GM21619 (cell line): ENCODE data around the gene PPP1R7.
A peak's percentile ranks its signal among the peaks of the same experiment; 100 is the strongest.
"Not testable (repeated sequence)": the region's sequence is repeated elsewhere in the genome, so short reads cannot be mapped to it uniquely, and the experiment has no call there.

ENCODE experiments used
- ATAC-seq: cut with Tn5 transposase; IDR thresholded peaks from one replicate; pipeline ENCODE4 v1.9.1; 2021; ENCODE audit not compliant: unreplicated experiment

Gene PPP1R7, protein sequence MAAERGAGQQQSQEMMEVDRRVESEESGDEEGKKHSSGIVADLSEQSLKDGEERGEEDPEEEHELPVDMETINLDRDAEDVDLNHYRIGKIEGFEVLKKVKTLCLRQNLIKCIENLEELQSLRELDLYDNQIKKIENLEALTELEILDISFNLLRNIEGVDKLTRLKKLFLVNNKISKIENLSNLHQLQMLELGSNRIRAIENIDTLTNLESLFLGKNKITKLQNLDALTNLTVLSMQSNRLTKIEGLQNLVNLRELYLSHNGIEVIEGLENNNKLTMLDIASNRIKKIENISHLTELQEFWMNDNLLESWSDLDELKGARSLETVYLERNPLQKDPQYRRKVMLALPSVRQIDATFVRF

DNA sequence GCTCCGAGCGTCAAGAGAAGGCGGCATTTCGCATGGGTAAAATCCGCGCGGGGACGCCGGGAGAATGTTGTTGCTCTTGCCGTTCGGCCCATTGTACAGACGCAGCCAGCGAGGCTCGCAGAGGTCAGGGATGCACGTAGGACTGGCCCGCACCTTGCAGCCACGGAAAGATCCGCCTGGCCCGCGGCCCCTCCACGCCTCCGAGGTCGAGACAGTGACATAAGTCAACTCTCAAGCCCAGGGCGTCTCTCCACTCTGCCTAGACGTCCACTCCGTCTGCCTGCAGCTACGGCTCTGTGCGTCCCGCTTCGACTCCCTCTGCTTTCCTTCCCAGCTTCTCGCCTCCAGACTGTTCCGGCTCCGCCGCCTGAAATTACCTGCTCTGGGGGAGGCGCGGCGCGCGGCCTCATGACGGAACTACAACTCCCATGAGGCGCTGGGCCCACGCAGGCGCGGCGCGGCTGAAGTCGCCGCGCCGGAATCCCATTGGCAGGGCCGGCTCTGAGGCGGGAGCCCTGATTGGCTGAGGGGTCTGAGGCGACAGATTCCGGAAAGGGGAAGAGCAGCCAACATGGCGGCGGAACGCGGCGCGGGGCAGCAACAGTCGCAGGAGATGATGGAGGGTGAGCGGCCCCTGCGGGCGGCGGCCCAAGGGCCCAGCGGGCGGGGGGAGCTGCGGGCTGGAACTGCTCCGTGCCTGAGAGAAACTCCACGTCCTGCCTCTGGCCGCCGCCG, at the start of gene PPP1R7:
PPP1R7 (plus strand) TSS at position 543 of the 735 bp plus-strand sequence; CDS start at position 572, 29 bp downstream.
- ATAC-seq = peak; percentile 66

DNA sequence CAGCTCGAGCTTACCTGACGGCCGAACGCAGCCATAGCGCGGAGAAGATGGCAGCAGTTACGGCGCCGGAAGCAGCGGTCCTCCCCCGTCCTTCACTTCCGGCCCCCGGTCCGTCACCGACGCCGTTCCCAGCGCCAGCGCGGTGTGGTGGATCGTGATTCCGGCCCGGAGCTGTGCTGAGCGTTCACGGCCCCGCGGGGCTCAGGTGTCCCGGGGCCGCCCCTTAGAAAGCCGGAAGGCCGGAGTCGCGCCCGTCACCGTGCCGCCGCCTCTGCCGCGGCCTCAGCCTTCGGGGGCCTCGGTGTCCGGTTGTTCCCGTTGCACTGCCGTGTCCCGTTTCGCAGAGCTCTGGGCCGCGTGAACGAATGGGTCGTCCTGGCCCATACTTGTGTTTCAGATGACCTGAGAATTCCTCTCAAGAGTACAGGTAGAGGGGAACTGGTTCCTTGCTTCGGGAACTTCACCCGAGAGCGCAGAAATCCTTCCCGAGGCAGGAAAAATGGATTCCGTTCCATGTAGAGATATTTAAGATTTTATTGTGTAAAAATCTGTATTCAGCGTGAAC, 47.9 kb upstream of the PPP1R7 start, which contains the start of gene MTERF4:
MTERF4 (minus strand) TSS at position 49 of the 565 bp plus-strand sequence; CDS start at position 35, 14 bp downstream.
- ATAC-seq = peak; percentile 85

DNA sequence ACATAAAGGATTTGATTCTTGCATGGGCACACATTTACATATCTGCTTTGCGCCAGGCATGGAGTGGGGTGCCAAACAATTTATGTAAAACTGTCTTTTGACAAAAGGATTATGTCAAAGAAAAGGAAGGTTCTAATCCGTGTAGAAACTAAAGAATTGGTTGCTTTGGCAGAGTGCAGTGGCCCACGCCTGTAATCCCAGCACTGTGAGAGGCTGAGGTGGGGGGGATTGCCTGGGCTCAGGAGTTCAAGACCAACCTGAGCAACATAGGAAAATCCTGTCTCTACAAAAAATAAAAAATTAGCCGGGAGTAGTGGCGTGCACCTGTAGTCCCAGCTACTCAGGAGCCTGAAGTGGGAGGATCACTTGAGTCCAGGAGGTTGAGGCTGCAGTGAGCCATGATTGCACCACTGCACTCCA, 47.1 kb upstream of the PPP1R7 start:
- no peak for ATAC-seq

DNA sequence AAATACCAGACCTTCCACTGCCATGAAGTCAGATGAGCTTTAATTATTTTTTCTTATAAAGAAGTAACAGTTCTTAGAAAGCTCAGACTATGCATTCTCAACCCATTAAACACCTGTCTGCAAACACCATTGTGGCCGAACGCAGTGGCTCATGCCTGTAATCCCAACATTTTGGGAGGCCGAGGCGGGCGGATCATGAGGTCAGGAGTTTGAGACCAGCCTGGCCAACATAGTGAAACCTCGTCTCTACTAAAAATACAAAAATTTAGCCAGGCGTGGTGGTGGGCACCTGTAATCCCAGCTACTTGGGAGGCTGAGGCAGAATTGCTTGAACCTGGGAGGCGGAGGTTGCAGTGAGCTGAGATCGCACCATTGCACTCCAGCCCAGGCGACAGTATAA, 45.7 kb upstream of the PPP1R7 start:
- not testable (repeated sequence) for ATAC-seq

DNA sequence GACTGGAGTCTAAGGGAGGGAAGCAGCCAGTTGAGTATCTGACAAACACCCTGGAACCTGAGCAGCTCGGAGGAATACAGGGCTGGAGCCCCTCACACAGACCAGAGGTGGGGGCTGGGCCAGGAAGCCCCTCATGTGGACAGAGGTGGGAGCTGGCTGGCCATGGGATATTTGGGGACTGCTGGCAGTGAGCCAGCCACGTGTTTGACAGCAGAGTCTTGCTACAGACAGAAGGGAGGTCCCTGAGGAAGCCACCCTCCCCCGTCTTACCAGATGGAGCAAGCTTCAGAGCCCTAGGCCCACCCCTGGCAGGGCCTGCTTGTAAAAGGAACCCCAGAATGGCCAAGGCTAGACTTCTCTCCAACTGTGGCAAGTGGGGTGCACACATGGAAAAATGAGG, 44.6 kb upstream of the PPP1R7 start:
- ATAC-seq = no peak

DNA sequence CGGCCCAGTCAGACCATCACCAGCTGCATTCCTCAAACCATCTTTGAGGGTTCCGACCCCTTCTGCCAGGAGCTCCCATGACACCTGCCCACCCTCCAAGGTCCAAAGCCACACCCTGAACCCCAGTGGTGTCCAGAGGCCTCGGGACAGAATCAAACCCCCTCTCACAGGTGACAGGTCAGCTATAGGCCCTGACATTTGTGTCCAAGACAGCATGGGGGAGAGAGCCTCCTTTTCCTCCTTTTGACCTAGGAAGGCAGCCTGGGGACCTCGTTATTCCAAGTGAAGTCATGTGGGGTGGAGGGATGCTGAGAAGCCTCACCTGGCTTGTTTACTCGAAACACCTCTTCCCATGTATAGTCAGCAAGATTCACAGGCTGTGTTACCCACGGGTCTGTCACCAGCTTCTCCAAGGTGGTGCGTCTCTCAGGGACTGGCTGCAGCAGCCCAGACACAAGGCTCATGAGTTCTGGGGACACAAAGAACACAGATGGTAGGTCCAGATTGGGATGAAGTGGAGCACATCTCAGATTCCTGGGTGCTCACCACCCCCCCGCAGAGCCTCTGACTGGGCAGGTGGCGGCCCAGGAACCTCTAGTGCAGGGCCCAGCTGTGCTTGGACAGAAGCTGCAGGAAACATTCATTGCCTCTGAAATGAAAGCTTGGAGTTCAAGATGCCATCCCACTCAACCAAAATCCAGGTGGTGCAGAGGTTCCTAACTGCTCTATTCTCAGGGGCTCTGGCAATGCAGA, 43.1 kb upstream of the PPP1R7 start:
- ATAC-seq = no peak

DNA sequence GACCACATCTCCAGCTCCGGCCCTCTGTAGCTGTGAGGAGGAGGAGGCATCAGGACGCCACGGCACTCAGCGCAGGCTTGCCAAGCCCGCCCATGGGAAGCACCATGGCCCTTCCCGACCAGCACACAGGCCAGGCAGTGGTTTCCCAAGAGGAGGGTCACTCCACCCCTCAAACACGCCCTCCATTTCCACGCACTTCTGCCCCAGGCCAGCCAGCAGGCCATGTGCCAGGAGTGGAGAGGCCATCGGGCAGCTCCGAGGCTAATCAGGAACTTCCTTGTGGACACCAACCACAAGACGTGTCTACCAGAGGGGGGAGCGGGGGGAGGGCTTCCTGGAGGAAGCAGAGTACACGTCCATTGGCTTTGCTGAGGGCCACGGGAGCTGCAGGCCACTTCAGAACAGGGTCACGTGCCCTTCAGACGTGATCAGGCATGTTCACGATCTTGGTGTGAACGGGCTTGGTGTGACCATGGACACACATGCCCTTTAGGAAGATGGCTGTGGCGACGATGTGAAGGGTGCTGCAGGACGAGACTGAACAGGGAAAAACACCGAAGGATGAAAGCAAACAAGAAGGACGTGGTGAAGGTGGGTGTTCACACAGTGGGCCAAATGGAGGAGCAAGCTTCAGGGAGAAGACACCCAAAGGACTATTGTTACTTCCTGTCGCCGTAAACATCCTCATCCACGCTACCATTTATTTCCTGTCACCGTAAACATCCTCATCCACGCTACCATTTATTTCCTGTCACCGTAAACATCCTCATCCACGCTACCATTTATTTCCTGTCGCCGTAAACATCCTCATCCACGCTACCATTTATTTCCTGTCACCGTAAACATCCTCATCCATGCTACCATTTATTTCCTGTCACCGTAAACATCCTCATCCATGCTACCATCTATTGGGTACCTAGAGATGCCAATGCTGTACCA, 41.7 kb upstream of the PPP1R7 start:
- no peak for ATAC-seq

DNA sequence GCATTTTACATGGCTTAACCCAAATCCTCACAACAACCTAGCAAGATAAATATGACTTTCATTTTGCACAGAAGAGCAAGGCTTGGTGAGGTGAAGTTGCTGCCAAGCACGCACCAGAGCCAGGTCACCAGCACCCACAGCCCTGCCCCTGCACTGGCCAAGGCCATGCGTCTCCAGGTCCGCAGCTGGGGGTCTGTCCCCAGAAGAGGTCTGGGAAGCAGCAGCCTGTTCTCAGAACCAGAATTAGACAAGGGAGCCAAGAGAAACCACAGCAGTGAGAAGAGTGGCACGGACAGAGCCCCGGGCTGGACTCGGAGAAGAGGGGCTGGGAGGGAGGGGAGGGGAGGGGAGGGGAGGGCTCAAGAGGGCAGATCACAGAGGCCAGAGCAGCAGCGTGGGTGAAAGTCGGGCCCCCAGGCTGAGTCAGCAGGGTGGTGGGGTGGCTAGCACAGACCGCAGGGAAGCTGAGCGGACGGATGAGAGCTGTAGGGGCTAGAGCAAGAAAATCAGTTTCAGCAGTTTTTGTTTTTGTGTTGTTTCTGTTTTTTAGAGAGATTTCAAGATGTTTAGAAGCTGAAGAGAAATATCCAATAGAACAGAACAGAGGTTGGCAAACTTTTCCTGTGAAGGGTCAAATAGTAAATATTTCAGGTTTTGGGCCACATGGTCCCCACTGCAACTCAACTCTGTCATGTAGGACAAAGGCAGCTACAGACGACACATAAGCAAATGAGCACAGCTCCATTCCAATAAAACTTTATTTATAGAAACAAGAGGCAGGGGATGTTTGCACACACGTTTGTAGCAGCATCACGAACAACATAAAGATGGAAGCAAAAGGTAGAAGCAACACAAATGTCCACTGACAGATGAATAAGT, 40.8 kb upstream of the PPP1R7 start:
- ATAC-seq = no peak

DNA sequence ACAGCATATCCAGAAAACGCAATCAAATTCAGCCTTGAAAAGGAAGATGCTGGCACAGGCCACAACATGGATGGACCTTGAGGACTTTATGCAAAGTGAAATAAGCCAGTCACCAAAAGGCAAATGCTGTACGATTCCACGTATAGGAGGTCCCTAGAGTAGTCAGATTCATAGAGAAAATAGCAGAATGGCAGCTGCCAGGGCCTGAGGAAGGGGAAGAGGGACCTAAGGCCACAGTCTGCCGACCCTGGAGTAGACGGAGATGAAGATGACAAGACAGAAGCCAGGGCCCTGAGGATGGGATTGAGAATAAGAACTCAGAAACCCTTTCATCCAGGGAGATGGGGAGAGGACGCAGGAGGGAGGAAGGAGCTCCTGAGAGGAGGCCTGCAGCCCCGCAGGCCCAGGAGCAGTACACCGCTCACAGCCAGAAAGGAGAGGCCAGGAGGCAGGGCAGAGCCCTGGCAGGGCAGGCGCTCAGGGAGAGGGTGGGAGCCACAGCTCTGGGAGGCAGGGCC, 40.1 kb upstream of the PPP1R7 start:
- ATAC-seq = no peak

DNA sequence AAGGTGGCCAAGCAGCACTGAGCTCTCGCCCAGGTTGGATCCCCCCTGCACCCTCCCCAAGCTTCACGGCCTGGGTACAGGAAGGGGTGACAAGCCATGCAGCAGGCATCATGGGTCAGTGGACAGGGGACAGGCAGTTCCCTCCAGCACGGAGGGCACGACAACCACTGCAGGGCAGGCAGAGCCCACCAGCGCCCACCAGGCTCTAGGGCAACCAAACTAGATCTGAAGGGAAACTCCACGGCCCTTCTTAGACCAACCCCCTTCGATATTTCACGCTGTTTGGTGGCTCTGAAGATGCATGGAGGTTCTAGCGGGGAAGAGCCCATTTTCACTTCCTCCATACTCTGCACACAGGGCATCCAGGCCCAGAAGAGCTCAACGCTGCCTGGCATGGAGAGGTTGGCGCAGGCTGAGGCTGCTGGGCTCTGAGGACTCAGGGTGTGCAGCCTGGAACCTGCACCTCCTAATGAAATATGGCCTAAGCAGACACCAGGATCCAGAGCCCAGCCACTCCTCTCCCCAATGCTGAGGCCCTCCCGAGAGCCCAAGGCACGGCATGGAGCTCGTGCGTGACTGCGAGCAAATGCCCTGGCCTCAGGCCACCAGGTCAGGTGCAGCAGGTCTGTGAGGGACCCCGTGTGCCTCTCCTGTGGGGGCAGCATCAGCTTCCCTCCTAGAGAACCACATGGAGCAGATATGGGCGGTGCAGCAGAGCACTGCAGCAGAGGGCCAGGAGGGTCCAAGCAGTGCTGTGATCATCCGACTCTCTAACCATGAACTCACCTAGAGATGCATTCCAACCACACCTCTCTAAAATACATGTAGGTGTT, 39.4 kb upstream of the PPP1R7 start:
- peak; percentile 43 for ATAC-seq

DNA sequence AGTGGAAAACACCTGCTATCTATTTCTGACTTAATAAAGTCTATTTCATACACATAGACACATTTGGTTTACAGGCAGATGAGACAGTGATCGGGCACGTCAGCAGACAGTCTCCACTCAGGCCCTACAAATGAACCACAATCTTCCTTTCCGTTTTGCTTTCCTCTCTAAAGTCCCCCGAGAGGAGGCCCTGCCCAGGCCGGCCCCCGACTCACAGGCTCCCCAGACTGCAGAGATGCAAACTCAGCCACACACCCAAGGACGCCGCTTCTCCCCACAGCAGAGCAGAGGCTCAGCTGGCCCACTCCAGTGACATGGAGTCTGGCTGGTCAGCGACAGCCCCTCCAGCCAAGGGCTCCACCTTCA, 38.8 kb upstream of the PPP1R7 start:
- peak; percentile 19 for ATAC-seq

DNA sequence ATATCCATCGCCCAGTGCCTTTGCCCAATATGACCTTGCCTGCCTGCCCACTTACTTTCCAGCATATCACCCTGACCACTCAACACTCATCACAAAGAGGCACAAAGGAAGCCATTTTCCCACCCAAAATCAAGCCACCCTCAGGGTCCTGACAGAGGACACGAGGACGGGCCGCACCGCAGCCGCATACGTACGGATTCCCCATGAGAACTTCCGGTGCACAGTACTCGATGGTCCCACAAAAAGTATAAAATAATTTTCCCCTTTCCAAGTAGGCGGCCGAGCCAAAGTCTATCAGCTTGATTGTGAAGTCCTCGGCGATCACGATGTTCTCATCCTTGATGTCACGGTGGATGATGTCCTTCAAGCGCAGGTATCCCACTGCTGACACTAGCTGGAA, 38.2 kb upstream of the PPP1R7 start:
- no peak for ATAC-seq

DNA sequence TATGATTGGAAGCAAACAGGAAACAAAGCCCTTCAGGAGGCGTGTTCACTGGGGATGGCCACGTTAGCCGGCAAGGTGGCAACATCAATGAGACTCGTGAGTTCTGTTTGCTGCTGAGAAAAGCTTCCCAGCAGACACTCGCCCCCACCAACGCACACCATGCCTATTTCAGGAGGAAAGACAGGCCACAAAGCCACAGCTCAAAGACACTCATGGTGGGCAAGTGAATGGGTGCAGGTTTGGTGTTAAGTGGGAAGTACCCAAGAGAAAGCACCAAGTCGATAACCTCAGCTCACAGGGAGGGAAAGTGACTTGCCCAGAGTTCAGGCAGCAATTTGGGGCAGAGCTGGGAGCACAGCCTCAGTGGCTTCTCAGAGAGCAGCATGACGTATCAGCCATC, 37.7 kb upstream of the PPP1R7 start:
- no peak for ATAC-seq

DNA sequence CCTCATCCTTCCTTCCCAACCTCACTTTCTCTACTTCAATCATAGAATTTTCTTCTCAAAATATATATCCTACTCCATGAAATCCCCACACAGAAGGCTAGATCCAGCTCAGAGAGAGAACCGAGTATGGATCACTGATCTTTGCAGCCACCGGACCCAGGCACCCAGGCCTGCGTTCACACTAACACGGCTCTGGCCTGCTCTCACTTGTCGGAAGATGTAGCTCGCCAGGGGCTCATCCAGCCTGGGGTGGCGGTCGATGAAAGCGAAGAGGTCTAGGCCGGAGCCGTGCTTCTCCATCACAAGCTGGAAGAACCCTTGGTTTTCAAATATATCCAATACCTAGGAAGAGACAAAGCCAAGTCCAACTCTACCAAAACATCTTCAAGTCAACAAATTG, 35.4 kb upstream of the PPP1R7 start:
- ATAC-seq = no peak

DNA sequence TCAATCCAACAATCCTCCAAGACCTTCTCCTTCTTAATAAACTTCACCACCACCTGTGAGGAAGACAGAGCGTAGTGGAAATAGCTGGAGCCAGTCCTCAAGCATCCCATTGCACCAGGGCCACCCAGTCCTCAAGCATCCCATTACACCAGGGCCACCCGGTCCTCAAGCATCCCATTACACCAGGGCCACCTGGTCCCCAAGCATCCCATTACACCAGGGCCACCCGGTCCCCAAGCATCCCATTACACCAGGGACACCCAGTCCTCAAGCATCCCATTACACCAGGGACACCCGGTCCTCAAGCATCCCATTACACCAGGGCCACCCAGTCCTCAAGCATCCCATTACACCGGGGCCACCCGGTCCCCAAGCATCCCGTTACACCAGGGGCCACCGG, 34.9 kb upstream of the PPP1R7 start:
- ATAC-seq = no peak

DNA sequence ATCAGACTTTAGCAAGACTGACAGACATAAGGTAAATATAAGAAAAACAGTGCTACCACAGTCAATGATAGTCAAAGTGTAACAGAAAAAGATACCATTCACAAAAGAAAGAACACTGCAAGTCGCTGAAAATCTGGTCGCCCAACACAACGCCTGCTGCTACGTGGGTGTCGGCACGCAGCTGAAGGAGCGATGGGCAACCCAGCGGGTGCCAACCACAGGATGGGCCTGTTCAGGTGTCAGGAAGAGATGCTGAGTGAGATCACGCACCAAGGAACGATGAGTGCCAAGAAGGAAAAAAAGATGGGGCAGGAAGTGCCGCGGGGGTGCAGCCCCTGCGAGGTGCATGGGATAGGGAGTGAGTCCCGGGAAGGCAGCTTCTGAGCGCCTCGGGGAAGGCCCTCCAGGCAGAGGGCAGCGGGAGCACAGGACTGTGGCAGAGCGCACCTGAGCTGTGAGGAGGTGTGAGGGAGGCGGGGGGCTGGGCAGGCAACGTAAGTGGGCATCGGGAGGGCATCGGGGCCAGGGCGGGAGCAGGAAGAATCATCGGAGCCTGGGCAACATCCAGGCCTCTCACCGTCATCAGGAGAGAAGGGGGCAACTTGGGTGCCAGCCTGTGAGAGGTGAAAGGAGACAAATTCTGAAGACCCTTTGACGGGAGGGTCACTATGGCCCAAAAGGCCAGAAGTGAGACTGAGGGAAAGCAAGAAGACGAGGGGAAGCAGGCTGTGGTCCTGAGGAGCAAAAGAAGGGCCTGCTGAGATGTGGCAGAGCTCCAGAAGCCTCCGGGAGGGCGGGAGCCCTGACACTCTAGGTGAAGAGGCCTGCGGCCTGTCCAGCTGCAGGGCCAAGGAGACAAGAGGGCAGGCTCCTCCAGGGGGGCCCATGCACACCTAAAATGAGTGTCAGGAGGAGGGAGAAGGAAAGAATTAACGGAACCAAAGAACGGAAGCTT, 33.4 kb upstream of the PPP1R7 start:
- no peak for ATAC-seq
